NCI-H1092 treated with DMSO at 0.1 percent for 48 hours (cell line): Measurements from ENCODE around the gene SPACA9.
A peak's percentile ranks its signal among the peaks of the same experiment; 100 is the strongest.

Experiments
- DNase-seq: peaks from one replicate; lab custom pipeline; 2025; lab: John Stamatoyannopoulos, UW

Gene SPACA9

GRCh38 chr9:132878695-132879456 is at the start of gene SPACA9:
Gene SPACA9, plus strand, starts transcription at chr9:132878898. Its CDS starts 5,050 bp downstream, at chr9:132883948.
- DNase-seq, result no peak

- no peak for DNase-seq
Observed at GRCh38 chr9:132832171-132832881, 46.4 kb upstream of the SPACA9 start.

- DNase-seq, result no peak
Observed at GRCh38 chr9:132833550-132834121, 45.1 kb upstream of the SPACA9 start.

- DNase-seq, result no peak
Observed at GRCh38 chr9:132834343-132834742, 44.4 kb upstream of the SPACA9 start.

GRCh38 chr9:132837501-132838286 is 41.0 kb upstream of the SPACA9 start:
- no peak for DNase-seq

GRCh38 chr9:132838291-132838690 is 40.4 kb upstream of the SPACA9 start:
- DNase-seq, result no peak

GRCh38 chr9:132840980-132841379 is 37.7 kb upstream of the SPACA9 start:
- DNase-seq, result no peak

GRCh38 chr9:132842124-132843044 is 36.3 kb upstream of the SPACA9 start:
- no peak for DNase-seq

- DNase-seq, result no peak
Observed at GRCh38 chr9:132846109-132846917, 32.4 kb upstream of the SPACA9 start.

- no peak for DNase-seq
Observed at GRCh38 chr9:132846918-132847515, 31.7 kb upstream of the SPACA9 start.

- peak; percentile 70 for DNase-seq
Observed at GRCh38 chr9:132849185-132849706, 29.5 kb upstream of the SPACA9 start.

- no peak for DNase-seq
Observed at GRCh38 chr9:132853482-132853881, 25.2 kb upstream of the SPACA9 start.

- no peak for DNase-seq
Observed at GRCh38 chr9:132854832-132855231, 23.9 kb upstream of the SPACA9 start.

- DNase-seq, result no peak
Observed at GRCh38 chr9:132855904-132856303, 22.8 kb upstream of the SPACA9 start.

- DNase-seq, result no peak
Observed at GRCh38 chr9:132857031-132857430, 21.7 kb upstream of the SPACA9 start.

- peak; percentile 32 for DNase-seq
Observed at GRCh38 chr9:132857616-132858342, 20.9 kb upstream of the SPACA9 start.

- DNase-seq, result no peak
Observed at GRCh38 chr9:132858751-132859150, 19.9 kb upstream of the SPACA9 start.

- no peak for DNase-seq
Observed at GRCh38 chr9:132861666-132862065, 17.0 kb upstream of the SPACA9 start.

GRCh38 chr9:132862533-132862932 is 16.2 kb upstream of the SPACA9 start:
- DNase-seq, result no peak
